ENCODE data around the gene TBX18. TPM values are rescaled to one million over a fixed set of nuclear protein-coding genes. Genes with fewer than 3 reads are reported as not detected.

The TBX18 gene
- total and polyA plus RNA-seq, 4 donors = 0.10 to 0.59 (median 0.19) TPM; not detected in 1

GRCh38 chr6:84771125-84771755, 6.8 kb upstream of the TBX18 start:
- H3K36me3 ChIP-seq (ENCODE audit: control insufficient read depth in 4 of 4, insufficient read depth in 3 of 4, low read depth in 1 of 4, low read length in 3 of 4) = no peaks in the 10 kb centered on the region
- H3K9me3 ChIP-seq (ENCODE audit: control insufficient read depth in 4 of 4, low read length in 3 of 4) = peaks cover 0 to 29% (median 1%) of the 10 kb centered on the region in 4 donors
- H3K9ac ChIP-seq (ENCODE audit: low read depth in 1 of 2, low read length in 2 of 2) = no peak overlapping the region
- H3K27me3 ChIP-seq (ENCODE audit: control insufficient read depth in 4 of 4, insufficient read depth in 4 of 4, low read length in 3 of 4) = peaks cover 2 to 46% (median 22%) of the 10 kb centered on the region in 4 donors
- peaks cover 3 to 24% (median 11%) of the 10 kb centered on the region in 4 donors for H3K4me1 ChIP-seq (ENCODE audit: control insufficient read depth in 4 of 4, insufficient read depth in 4 of 4, low read length in 3 of 4)
- TF ChIP-seq JUND (IDR thresholded peaks at IDR 0.05) (no peak), TAF1 (conservative IDR thresholded peaks at IDR 0.05) (no peak), FOXA1 (IDR thresholded peaks at IDR 0.05) (no peak), FOXA2 (IDR thresholded peaks at IDR 0.05) (no peak), SP1 (IDR thresholded peaks at IDR 0.05) (no peak), NR2F2 (IDR thresholded peaks at IDR 0.05) (no peak), HNF4A (conservative IDR thresholded peaks at IDR 0.05) (no peak), HNF4G (IDR thresholded peaks at IDR 0.05) (no peak), CTCF (IDR thresholded peaks at IDR 0.05; ENCODE audit: low read depth, low read length, missing input control) (no peak)
- TF ChIP-seq, protein P1, sequence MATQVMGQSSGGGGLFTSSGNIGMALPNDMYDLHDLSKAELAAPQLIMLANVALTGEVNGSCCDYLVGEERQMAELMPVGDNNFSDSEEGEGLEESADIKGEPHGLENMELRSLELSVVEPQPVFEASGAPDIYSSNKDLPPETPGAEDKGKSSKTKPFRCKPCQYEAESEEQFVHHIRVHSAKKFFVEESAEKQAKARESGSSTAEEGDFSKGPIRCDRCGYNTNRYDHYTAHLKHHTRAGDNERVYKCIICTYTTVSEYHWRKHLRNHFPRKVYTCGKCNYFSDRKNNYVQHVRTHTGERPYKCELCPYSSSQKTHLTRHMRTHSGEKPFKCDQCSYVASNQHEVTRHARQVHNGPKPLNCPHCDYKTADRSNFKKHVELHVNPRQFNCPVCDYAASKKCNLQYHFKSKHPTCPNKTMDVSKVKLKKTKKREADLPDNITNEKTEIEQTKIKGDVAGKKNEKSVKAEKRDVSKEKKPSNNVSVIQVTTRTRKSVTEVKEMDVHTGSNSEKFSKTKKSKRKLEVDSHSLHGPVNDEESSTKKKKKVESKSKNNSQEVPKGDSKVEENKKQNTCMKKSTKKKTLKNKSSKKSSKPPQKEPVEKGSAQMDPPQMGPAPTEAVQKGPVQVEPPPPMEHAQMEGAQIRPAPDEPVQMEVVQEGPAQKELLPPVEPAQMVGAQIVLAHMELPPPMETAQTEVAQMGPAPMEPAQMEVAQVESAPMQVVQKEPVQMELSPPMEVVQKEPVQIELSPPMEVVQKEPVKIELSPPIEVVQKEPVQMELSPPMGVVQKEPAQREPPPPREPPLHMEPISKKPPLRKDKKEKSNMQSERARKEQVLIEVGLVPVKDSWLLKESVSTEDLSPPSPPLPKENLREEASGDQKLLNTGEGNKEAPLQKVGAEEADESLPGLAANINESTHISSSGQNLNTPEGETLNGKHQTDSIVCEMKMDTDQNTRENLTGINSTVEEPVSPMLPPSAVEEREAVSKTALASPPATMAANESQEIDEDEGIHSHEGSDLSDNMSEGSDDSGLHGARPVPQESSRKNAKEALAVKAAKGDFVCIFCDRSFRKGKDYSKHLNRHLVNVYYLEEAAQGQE (IDR thresholded peaks at IDR 0.05) = no peak
- TF ChIP-seq, protein P2, sequence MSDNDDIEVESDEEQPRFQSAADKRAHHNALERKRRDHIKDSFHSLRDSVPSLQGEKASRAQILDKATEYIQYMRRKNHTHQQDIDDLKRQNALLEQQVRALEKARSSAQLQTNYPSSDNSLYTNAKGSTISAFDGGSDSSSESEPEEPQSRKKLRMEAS (IDR thresholded peaks at IDR 0.05) = no peak
- TF ChIP-seq, protein P3, sequence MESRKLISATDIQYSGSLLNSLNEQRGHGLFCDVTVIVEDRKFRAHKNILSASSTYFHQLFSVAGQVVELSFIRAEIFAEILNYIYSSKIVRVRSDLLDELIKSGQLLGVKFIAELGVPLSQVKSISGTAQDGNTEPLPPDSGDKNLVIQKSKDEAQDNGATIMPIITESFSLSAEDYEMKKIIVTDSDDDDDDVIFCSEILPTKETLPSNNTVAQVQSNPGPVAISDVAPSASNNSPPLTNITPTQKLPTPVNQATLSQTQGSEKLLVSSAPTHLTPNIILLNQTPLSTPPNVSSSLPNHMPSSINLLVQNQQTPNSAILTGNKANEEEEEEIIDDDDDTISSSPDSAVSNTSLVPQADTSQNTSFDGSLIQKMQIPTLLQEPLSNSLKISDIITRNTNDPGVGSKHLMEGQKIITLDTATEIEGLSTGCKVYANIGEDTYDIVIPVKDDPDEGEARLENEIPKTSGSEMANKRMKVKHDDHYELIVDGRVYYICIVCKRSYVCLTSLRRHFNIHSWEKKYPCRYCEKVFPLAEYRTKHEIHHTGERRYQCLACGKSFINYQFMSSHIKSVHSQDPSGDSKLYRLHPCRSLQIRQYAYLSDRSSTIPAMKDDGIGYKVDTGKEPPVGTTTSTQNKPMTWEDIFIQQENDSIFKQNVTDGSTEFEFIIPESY (IDR thresholded peaks at IDR 0.05) = no peak
- H3K27ac ChIP-seq (ENCODE audit: low read depth in 1 of 2, low read length in 2 of 2) = no peak overlapping the region
- no peak overlapping the region for H3K4me3 ChIP-seq (ENCODE audit: low read depth in 1 of 3, low read length in 3 of 3)
- DNase-seq (ENCODE audit: low spot score) = no peak
- 14% methylated on average over 6 of the region's 6 CpGs for WGBS

- DNase-seq (ENCODE audit: low spot score) = no peak
- H3K4me1 ChIP-seq (ENCODE audit: control insufficient read depth in 4 of 4, insufficient read depth in 4 of 4, low read length in 3 of 4) = peaks cover 3 to 24% (median 11%) of the 10 kb centered on the region in 4 donors
- H3K9me3 ChIP-seq (ENCODE audit: control insufficient read depth in 4 of 4, low read length in 3 of 4) = peaks cover 0 to 29% (median 1%) of the 10 kb centered on the region in 4 donors
- H3K27me3 ChIP-seq (ENCODE audit: control insufficient read depth in 4 of 4, insufficient read depth in 4 of 4, low read length in 3 of 4) = peaks cover 2 to 49% (median 24%) of the 10 kb centered on the region in 4 donors
- H3K27ac ChIP-seq (ENCODE audit: low read depth in 1 of 2, low read length in 2 of 2) = no peak overlapping the region
- no peak overlapping the region for H3K9ac ChIP-seq (ENCODE audit: low read depth in 1 of 2, low read length in 2 of 2)
- H3K36me3 ChIP-seq (ENCODE audit: control insufficient read depth in 4 of 4, insufficient read depth in 3 of 4, low read depth in 1 of 4, low read length in 3 of 4) = no peaks in the 10 kb centered on the region
- TF ChIP-seq JUND (IDR thresholded peaks at IDR 0.05) (no peak), HNF4G (IDR thresholded peaks at IDR 0.05) (no peak), RAD21 (IDR thresholded peaks at IDR 0.05) (no peak), GABPA (IDR thresholded peaks at IDR 0.05 in 1 of 2, conservative IDR thresholded peaks at IDR 0.05 in 1 of 2) (no peak), YY1 (IDR thresholded peaks at IDR 0.05) (no peak)
- H3K4me3 ChIP-seq (ENCODE audit: low read depth in 1 of 3, low read length in 3 of 3) = no peak overlapping the region
- WGBS = 24% methylated on average over 5 of the region's 5 CpGs
Observed at GRCh38 chr6:84770521-84770920, 6.1 kb upstream of the TBX18 start.
